WTC11 (cell line): ENCODE data around the gene MKI67. TPM values are rescaled to one million over a fixed set of nuclear protein-coding genes. Genes with fewer than 3 reads are reported as not detected.

Experiments used
- ATAC-seq: fragments of 200-7000 bp; cut with Tn5 transposase; 2 replicates; pipeline ENCODE4 v1.10.0; 2021; ENCODE audit warnings: mild to moderate bottlenecking, moderate library complexity
- CTCF ChIA-PET: fragments of 300-600 bp; sonication (Branson Sonifier 250); formaldehyde crosslinking; loops from one replicate; lab custom pipeline; 2021; ENCODE audit warnings: antibody characterized with exemption; lab: Charles Lee
- POLR2A ChIA-PET: fragments of 350-600 bp; sonication (Branson Sonifier 250); formaldehyde crosslinking; loops from one replicate; lab custom pipeline; 2021; ENCODE audit warnings: antibody characterized with exemption; lab: Charles Lee
- DNase-seq: peaks from one replicate; pipeline ENCODE4 v3.0.0; 2021; ENCODE audit warnings: low spot score
- H3K27ac Mint-ChIP-seq: 2 replicates; pipeline ENCODE4 v1.8.0; 2021; ENCODE audit warnings: mixed read lengths
- H3K27me3 Mint-ChIP-seq: 2 replicates; pipeline ENCODE4 v1.8.0; 2021; ENCODE audit warnings: low read depth, mild to moderate bottlenecking, moderate library complexity, mixed read lengths
- H3K36me3 Mint-ChIP-seq: 2 replicates; pipeline ENCODE4 v1.8.0; 2021; ENCODE audit warnings: mixed read lengths
- H3K4me1 Mint-ChIP-seq: 2 replicates; pipeline ENCODE4 v1.8.0; 2022; ENCODE audit warnings: mixed read lengths
- H3K4me3 Mint-ChIP-seq: 2 replicates; pipeline ENCODE4 v1.8.0; 2021; ENCODE audit warnings: mild to moderate bottlenecking, moderate library complexity, mixed read lengths
- H3K9me3 Mint-ChIP-seq: 2 replicates; pipeline ENCODE4 v1.8.0; 2021; ENCODE audit warnings: mixed read lengths
- FOXJ3 ChIP-seq: sonication (generic); formaldehyde crosslinking; IDR thresholded peaks from 2 replicates; pipeline ENCODE4 v1.9.0; 2021; ENCODE audit warnings: missing genetic modification reagents, mild to moderate bottlenecking, borderline replicate concordance
- FOXP4 ChIP-seq: sonication (generic); formaldehyde crosslinking; IDR thresholded peaks from 2 replicates; pipeline ENCODE4 v1.8.0; 2022; ENCODE audit warnings: mild to moderate bottlenecking, missing genetic modification reagents
- GTF2I ChIP-seq: fragments of 250-450 bp; sonication (Bioruptor Pico); conservative IDR thresholded peaks from 2 replicates; pipeline ENCODE4 v1.4.0; 2021; ENCODE audit warnings: mild to moderate bottlenecking
- MLX ChIP-seq: sonication (generic); formaldehyde crosslinking; IDR thresholded peaks from 2 replicates; pipeline ENCODE4 v1.8.1; 2023; ENCODE audit warnings: mild to moderate bottlenecking, missing genetic modification reagents, moderate library complexity
- TEAD1 ChIP-seq: sonication (generic); formaldehyde crosslinking; IDR thresholded peaks from 2 replicates; pipeline ENCODE4 v1.8.0; 2022; ENCODE audit warnings: mild to moderate bottlenecking, missing genetic modification reagents
- TP53 ChIP-seq: sonication (generic); formaldehyde crosslinking; IDR thresholded peaks from 2 replicates; pipeline ENCODE4 v1.8.1; 2023; ENCODE audit warnings: mild to moderate bottlenecking, missing genetic modification reagents
- ZBTB21 ChIP-seq: sonication (generic); formaldehyde crosslinking; IDR thresholded peaks from 2 replicates; pipeline ENCODE4 v1.8.1; 2023; ENCODE audit warnings: mild to moderate bottlenecking, missing genetic modification reagents, borderline replicate concordance
- ZNF121 ChIP-seq: sonication (generic); formaldehyde crosslinking; IDR thresholded peaks from 2 replicates; pipeline ENCODE4 v1.8.0; 2023; ENCODE audit warnings: missing genetic modification reagents
- ZNF512 ChIP-seq: sonication (generic); formaldehyde crosslinking; IDR thresholded peaks from 2 replicates; pipeline ENCODE4 v1.8.1; 2022; ENCODE audit warnings: missing genetic modification reagents, borderline replicate concordance
- total RNA-seq: library from RNA; stranded (reverse); gene quantifications from 3 replicates; pipeline ENCODE4 v1.2.3, GENCODE V29; 2021
- TF ChIP-seq, protein P1 (sequence below): fragments of 200-600 bp; IDR thresholded peaks from 2 replicates; pipeline ENCODE4 v1.8.0; 2022; ENCODE audit warnings: antibody characterized with exemption
- TF ChIP-seq, protein P2 (sequence below): sonication (generic); formaldehyde crosslinking; IDR thresholded peaks from 2 replicates; pipeline ENCODE4 v1.8.1; 2022; ENCODE audit warnings: low read depth, missing genetic modification reagents, borderline replicate concordance
- TF ChIP-seq, protein P3 (sequence below): sonication (generic); formaldehyde crosslinking; conservative IDR thresholded peaks from 2 replicates; pipeline ENCODE4 v1.8.1; 2022; ENCODE audit warnings: mild to moderate bottlenecking, missing genetic modification reagents
- TF ChIP-seq, protein P4 (sequence below): fragments of 250-450 bp; sonication (Bioruptor Pico); IDR thresholded peaks from 2 replicates; pipeline ENCODE4 v1.9.0; 2021; ENCODE audit warnings: moderate library complexity, mild to moderate bottlenecking, inconsistent platforms, borderline replicate concordance
- TF ChIP-seq, protein P5 (sequence below): sonication (generic); formaldehyde crosslinking; IDR thresholded peaks from 2 replicates; pipeline ENCODE4 v1.8.1; 2022; ENCODE audit warnings: low read depth, mild to moderate bottlenecking, moderate library complexity, missing genetic modification reagents, borderline replicate concordance
- TF ChIP-seq, protein P6 (sequence below): sonication (generic); formaldehyde crosslinking; IDR thresholded peaks from 2 replicates; pipeline ENCODE4 v1.8.1; 2023; ENCODE audit warnings: mild to moderate bottlenecking, missing genetic modification reagents, moderate library complexity

Gene MKI67
- total RNA-seq, 1 experiment from 2014 or later, result 118 TPM

GRCh38 chr10:128080231-128080630 lies 46.0 kb downstream of the MKI67 start (continued):
- TF ChIP-seq MLX (CRISPR knock-in tag), result no peak
- TF ChIP-seq ZBTB21, result no peak

DNA sequence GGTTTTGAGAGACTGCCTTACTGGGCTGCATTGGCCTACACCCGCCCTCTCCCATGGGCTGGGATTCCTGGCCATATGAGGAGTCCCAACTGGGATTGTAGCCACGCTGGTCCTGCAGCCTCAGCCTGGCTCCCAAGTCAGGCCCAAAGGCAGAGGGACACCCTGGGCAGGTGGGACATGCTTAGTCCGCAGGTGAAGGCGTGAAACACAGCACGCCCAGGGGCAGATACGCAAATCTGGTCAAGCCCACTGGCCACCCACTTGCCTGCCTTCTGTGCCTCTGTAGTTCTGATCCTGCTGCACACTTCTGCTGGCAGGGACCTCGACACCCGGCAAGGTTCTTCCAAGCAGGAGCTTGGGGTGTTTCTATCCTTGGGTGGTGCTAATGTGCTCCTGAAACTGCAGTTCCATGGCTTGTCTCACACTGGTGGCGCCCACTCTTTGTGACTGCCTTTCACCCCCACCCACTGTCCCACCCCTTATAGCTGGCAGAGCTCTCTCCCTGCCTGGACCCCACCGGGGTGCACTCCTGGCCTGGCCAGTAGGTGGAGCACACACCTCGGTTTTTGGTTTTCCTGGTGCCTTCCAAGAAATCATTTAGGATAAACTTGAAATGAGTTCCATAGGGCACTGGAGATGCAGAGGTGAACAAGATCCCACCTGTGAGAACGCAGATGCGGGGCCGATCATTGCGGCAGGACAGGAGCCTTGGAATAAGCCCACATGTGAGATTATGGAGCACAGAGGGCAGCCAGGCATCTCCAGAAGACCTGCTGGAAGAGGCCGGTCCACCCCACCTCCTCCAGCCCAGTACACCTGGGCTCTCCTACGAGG lies 47.9 kb downstream of the MKI67 start:
- ChIA-PET CTCF (interaction anchor here (0.5 to 4.6 kb wide), 33 partner anchors 8 to 1546 kb away, joined by 3 to 77 read pairs (median 4); partner anchors contain the start of genes MKI67 and PTPRE), POLR2A (no interaction called here)
- no peaks in the 10 kb centered on the region for H3K36me3 Mint-ChIP-seq
- ATAC-seq (peak; percentile 90), DNase-seq (peak; percentile 75)
- H3K27me3 Mint-ChIP-seq, result no peaks in the 10 kb centered on the region
- TF ChIP-seq, protein P1, sequence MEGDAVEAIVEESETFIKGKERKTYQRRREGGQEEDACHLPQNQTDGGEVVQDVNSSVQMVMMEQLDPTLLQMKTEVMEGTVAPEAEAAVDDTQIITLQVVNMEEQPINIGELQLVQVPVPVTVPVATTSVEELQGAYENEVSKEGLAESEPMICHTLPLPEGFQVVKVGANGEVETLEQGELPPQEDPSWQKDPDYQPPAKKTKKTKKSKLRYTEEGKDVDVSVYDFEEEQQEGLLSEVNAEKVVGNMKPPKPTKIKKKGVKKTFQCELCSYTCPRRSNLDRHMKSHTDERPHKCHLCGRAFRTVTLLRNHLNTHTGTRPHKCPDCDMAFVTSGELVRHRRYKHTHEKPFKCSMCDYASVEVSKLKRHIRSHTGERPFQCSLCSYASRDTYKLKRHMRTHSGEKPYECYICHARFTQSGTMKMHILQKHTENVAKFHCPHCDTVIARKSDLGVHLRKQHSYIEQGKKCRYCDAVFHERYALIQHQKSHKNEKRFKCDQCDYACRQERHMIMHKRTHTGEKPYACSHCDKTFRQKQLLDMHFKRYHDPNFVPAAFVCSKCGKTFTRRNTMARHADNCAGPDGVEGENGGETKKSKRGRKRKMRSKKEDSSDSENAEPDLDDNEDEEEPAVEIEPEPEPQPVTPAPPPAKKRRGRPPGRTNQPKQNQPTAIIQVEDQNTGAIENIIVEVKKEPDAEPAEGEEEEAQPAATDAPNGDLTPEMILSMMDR, result peak; percentile 62
- TF ChIP-seq FOXP4 (CRISPR knock-in tag), result no peak
- H3K9me3 Mint-ChIP-seq, result no peaks in the 10 kb centered on the region
- H3K4me3 Mint-ChIP-seq, result no peak overlapping the region
- H3K27ac Mint-ChIP-seq, result no peak overlapping the region
- peaks cover 10% of the 10 kb centered on the region; the same call in 1 of the 2 replicates for H3K4me1 Mint-ChIP-seq

DNA sequence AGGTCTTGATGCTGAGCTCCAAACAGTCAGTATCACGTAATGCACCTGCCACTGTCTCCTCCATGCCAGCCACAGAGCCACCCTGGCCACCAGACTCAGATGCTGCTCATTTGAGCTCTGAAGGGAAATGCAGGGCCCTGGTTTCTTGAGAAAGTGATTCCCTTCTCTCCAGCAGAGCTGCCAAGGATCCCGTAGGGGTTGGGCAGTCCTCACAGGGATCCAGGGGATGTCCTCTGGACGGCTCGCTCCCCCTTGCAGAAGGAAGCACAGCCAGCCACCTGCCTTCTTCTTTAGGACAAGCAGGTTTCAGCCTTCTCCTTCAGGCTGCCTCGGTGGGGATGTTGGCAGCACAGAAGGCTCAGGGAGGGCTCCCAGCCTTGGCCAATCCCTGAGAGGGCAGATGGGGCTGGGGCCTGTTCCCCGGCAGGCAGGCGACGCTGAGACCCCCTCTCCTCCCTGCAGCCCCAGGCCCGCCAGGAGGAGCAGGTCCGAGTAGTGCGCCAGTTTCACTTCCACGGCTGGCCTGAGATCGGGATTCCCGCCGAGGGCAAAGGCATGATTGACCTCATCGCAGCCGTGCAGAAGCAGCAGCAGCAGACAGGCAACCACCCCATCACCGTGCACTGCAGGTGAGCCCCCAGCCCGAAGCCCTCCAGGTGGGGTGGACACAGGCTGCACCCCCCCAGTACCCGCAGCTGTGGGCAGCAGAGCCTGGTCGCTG lies 48.9 kb downstream of the MKI67 start:
- no peaks in the 10 kb centered on the region for H3K27me3 Mint-ChIP-seq
- no peak overlapping the region for H3K4me3 Mint-ChIP-seq
- peaks cover 10% of the 10 kb centered on the region; the same call in 1 of the 2 replicates for H3K4me1 Mint-ChIP-seq
- ATAC-seq (no peak), DNase-seq (no peak)
- H3K27ac Mint-ChIP-seq, result no peak overlapping the region
- POLR2A ChIA-PET, result no interaction called here
- CTCF ChIA-PET, result interaction anchor here (1.7 to 1.9 kb wide), 2 partner anchors 14 to 30 kb away, joined by 3 to 12 read pairs; no protein-coding TSS in a partner anchor
- no peaks in the 10 kb centered on the region for H3K36me3 Mint-ChIP-seq
- H3K9me3 Mint-ChIP-seq, result no peaks in the 10 kb centered on the region
- TF ChIP-seq, protein P2, sequence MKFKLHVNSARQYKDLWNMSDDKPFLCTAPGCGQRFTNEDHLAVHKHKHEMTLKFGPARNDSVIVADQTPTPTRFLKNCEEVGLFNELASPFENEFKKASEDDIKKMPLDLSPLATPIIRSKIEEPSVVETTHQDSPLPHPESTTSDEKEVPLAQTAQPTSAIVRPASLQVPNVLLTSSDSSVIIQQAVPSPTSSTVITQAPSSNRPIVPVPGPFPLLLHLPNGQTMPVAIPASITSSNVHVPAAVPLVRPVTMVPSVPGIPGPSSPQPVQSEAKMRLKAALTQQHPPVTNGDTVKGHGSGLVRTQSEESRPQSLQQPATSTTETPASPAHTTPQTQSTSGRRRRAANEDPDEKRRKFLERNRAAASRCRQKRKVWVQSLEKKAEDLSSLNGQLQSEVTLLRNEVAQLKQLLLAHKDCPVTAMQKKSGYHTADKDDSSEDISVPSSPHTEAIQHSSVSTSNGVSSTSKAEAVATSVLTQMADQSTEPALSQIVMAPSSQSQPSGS (CRISPR knock-in tag), result no peak
- TF ChIP-seq, protein P3, sequence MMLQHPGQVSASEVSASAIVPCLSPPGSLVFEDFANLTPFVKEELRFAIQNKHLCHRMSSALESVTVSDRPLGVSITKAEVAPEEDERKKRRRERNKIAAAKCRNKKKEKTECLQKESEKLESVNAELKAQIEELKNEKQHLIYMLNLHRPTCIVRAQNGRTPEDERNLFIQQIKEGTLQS (CRISPR knock-in tag), result no peak
- TF ChIP-seq GTF2I (CRISPR knock-in tag) (no peak), TEAD1 (CRISPR knock-in tag) (no peak), FOXJ3 (CRISPR knock-in tag) (no peak), MLX (CRISPR knock-in tag) (no peak), ZNF121 (CRISPR knock-in tag) (no peak), ZNF512 (CRISPR knock-in tag) (no peak), TP53 (no peak)
- TF ChIP-seq, protein P4, sequence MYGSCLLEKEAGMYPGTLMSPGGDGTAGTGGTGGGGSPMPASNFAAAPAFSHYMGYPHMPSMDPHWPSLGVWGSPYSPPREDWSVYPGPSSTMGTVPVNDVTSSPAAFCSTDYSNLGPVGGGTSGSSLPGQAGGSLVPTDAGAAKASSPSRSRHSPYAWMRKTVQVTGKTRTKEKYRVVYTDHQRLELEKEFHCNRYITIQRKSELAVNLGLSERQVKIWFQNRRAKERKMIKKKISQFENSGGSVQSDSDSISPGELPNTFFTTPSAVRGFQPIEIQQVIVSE, result no peak
- TF ChIP-seq, protein P5, sequence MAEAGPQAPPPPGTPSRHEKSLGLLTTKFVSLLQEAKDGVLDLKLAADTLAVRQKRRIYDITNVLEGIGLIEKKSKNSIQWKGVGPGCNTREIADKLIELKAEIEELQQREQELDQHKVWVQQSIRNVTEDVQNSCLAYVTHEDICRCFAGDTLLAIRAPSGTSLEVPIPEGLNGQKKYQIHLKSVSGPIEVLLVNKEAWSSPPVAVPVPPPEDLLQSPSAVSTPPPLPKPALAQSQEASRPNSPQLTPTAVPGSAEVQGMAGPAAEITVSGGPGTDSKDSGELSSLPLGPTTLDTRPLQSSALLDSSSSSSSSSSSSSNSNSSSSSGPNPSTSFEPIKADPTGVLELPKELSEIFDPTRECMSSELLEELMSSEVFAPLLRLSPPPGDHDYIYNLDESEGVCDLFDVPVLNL, result no peak
- TF ChIP-seq, protein P6, sequence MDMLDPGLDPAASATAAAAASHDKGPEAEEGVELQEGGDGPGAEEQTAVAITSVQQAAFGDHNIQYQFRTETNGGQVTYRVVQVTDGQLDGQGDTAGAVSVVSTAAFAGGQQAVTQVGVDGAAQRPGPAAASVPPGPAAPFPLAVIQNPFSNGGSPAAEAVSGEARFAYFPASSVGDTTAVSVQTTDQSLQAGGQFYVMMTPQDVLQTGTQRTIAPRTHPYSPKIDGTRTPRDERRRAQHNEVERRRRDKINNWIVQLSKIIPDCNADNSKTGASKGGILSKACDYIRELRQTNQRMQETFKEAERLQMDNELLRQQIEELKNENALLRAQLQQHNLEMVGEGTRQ, result no peak
